Muscle of leg (tissue), 11 donors: ENCODE measurements around the gene SNX25. TPM values are rescaled to one million over a fixed set of nuclear protein-coding genes. Genes with fewer than 3 reads are reported as not detected.
A peak's percentile ranks its signal among the peaks of the same experiment; 100 is the strongest.
"Not testable (repeated sequence)": the region's sequence is repeated elsewhere in the genome, so short reads cannot be mapped to it uniquely, and the experiment has no call there.

Source experiments
- DNase-seq: peaks from one replicate; pipeline ENCODE4 v3.0.0; 2013
- H3K27ac ChIP-seq: one replicate; pipeline ENCODE4 v1.5.1; 2013; ENCODE audit warnings: mild to moderate bottlenecking, low read length, control low read depth
- H3K27me3 ChIP-seq: one replicate; pipeline ENCODE4 v1.6.1; 2013; ENCODE audit warnings: low read length; ENCODE audit not compliant: control insufficient read depth, insufficient read depth
- H3K36me3 ChIP-seq: one replicate; pipeline ENCODE4 v1.6.1; 2013; ENCODE audit warnings: low read length; ENCODE audit not compliant: control insufficient read depth, insufficient read depth
- H3K4me1 ChIP-seq: one replicate; pipeline ENCODE4 v1.6.1; 2013; ENCODE audit warnings: low read length; ENCODE audit not compliant: control insufficient read depth, insufficient read depth
- H3K4me3 ChIP-seq: one replicate; pipeline ENCODE4 v1.5.1; 2013; ENCODE audit warnings: low read length, control low read depth
- H3K9me3 ChIP-seq: replicated peaks from 2 replicates; pipeline ENCODE4 v1.6.1; 2013; ENCODE audit warnings: low read depth, low read length; ENCODE audit not compliant: control insufficient read depth
- WGBS: methylation state at CpG from one replicate; pipeline ENCODE4 v1.1.5; 2013; ENCODE audit warnings: missing lambda C conversion rate; ENCODE audit not compliant: insufficient coverage; 5-methylcytosine and 5-hydroxymethylcytosine counted together
- polyA plus RNA-seq, 8 donors: library from polyadenylated mRNA; unstranded; fragments of 120-200 nt; gene quantifications; one replicate each; pipeline versions ENCODE4 v1.2.1 to v1.2.3, GENCODE V29; 2013; ENCODE audit warnings: inconsistent platforms in 1 of 8, low replicate concordance in 1 of 8; ENCODE audit not compliant: insufficient read length in 8 of 8, insufficient read depth in 1 of 8
- total RNA-seq: library from RNA; stranded (reverse); fragments of 120-200 nt; gene quantifications from one replicate; pipeline ENCODE4 v1.2.4, GENCODE V29; 2013

Gene SNX25
- total and polyA plus RNA-seq, 9 donors: 7.0 to 14.6 (median 8.2) TPM

- not testable (repeated sequence) for DNase-seq, H3K4me3 ChIP-seq, H3K27ac ChIP-seq, H3K36me3 ChIP-seq, H3K9me3 ChIP-seq, H3K27me3 ChIP-seq
- H3K4me1 ChIP-seq: peaks cover 22% of the 10 kb centered on the region
- 97% methylated on average over 5 of the region's 13 CpGs for WGBS
These were observed 4.3 kb upstream of the SNX25 start for GRCh38 chr4:185205073-185205472.

- WGBS: 100% methylated on average over 3 of the region's 8 CpGs
These were observed 3.6 kb upstream of the SNX25 start for GRCh38 chr4:185205697-185206342.

GRCh38 chr4:185207466-185207865, 1.9 kb upstream of the SNX25 start:
- Histone ChIP-seq H3K4me1 (peaks cover 20% of the 10 kb centered on the region), H3K27ac (no peak overlapping the region), H3K4me3 (no peak overlapping the region), H3K9me3 (no peaks in the 10 kb centered on the region), H3K27me3 (peaks cover 8% of the 10 kb centered on the region), H3K36me3 (no peaks in the 10 kb centered on the region)
- 83% methylated on average over 2 of the region's 5 CpGs for WGBS
- DNase-seq: no peak

More at GRCh38 chr4:185205697-185206342, 3.6 kb upstream of the SNX25 start:
- H3K4me1 ChIP-seq: peaks cover 25% of the 10 kb centered on the region
- H3K36me3 ChIP-seq: no peaks in the 10 kb centered on the region
- no peak overlapping the region for H3K4me3 ChIP-seq
- peaks cover 8% of the 10 kb centered on the region for H3K27me3 ChIP-seq
- DNase-seq: peak; percentile 55
- no peak overlapping the region for H3K27ac ChIP-seq
- H3K9me3 ChIP-seq: no peaks in the 10 kb centered on the region

GRCh38 chr4:185209852-185210101, 379 bp downstream of the SNX25 start:
- H3K36me3 ChIP-seq, H3K27me3 ChIP-seq, H3K27ac ChIP-seq, H3K9me3 ChIP-seq, H3K4me1 ChIP-seq, DNase-seq: not testable (repeated sequence)
- peak overlapping the region; percentile 69 for H3K4me3 ChIP-seq
- WGBS: 0% methylated on average over 37 of the region's 39 CpGs

- Histone ChIP-seq H3K36me3 (no peaks in the 10 kb centered on the region), H3K4me3 (peak overlapping the region; percentile 69), H3K27ac (peak overlapping the region; percentile 82), H3K4me1 (peaks cover 7% of the 10 kb centered on the region), H3K27me3 (peaks cover 8% of the 10 kb centered on the region), H3K9me3 (no peaks in the 10 kb centered on the region)
- under 1% methylated on average over 52 of the region's 84 CpGs for WGBS
- peak; percentile 75 for DNase-seq
These were observed 944 bp downstream of the SNX25 start for GRCh38 chr4:185210102-185210981.

GRCh38 chr4:185211035-185211434, 1.6 kb downstream of the SNX25 start:
- no peaks in the 10 kb centered on the region for H3K36me3 ChIP-seq
- H3K27ac ChIP-seq: peak overlapping the region; percentile 82
- H3K4me1 ChIP-seq: peaks cover 7% of the 10 kb centered on the region
- H3K4me3 ChIP-seq: peak overlapping the region; percentile 69
- peaks cover 8% of the 10 kb centered on the region for H3K27me3 ChIP-seq
- no CpG with 5 or more reads among the region's 5 CpGs for WGBS
- no peak for DNase-seq
- no peaks in the 10 kb centered on the region for H3K9me3 ChIP-seq

- Histone ChIP-seq H3K4me3 (no peak overlapping the region), H3K36me3 (no peaks in the 10 kb centered on the region), H3K27ac (no peak overlapping the region), H3K9me3 (no peaks in the 10 kb centered on the region), H3K27me3 (peaks cover 8% of the 10 kb centered on the region), H3K4me1 (peaks cover 7% of the 10 kb centered on the region)
- WGBS: no CpG with 5 or more reads among the region's 2 CpGs
- DNase-seq: no peak
These were observed 2.2 kb downstream of the SNX25 start for GRCh38 chr4:185211641-185212040.

- WGBS: no CpG with 5 or more reads among the region's 4 CpGs
- Histone ChIP-seq H3K4me3 (no peak overlapping the region), H3K4me1 (peaks cover 7% of the 10 kb centered on the region), H3K9me3 (no peaks in the 10 kb centered on the region), H3K27ac (no peak overlapping the region), H3K36me3 (no peaks in the 10 kb centered on the region), H3K27me3 (peaks cover 8% of the 10 kb centered on the region)
- DNase-seq: no peak
These were observed 3.2 kb downstream of the SNX25 start for GRCh38 chr4:185212581-185212980.

GRCh38 chr4:185213877-185214276, 4.5 kb downstream of the SNX25 start:
- DNase-seq: no peak
- no peak overlapping the region for H3K27ac ChIP-seq
- H3K4me3 ChIP-seq: no peak overlapping the region
- peaks cover 5% of the 10 kb centered on the region for H3K27me3 ChIP-seq
- no peaks in the 10 kb centered on the region for H3K36me3 ChIP-seq
- H3K4me1 ChIP-seq: peaks cover 6% of the 10 kb centered on the region
- no peaks in the 10 kb centered on the region for H3K9me3 ChIP-seq
- WGBS: no CpG with 5 or more reads among the region's 4 CpGs

- H3K9me3 ChIP-seq: no peaks in the 10 kb centered on the region
- no peak overlapping the region for H3K4me3 ChIP-seq
- peaks cover 6% of the 10 kb centered on the region for H3K4me1 ChIP-seq
- H3K27ac ChIP-seq: no peak overlapping the region
- no CpG with 5 or more reads among the region's 2 CpGs for WGBS
- H3K36me3 ChIP-seq: no peaks in the 10 kb centered on the region
- H3K27me3 ChIP-seq: peaks cover 4% of the 10 kb centered on the region
- no peak for DNase-seq
These were observed 5.9 kb downstream of the SNX25 start for GRCh38 chr4:185215261-185215660.
